ENCODE measurements around the gene LSAMP. TPM values are rescaled to one million over a fixed set of nuclear protein-coding genes. Genes with fewer than 3 reads are reported as not detected.

Gene LSAMP
- total RNA-seq, 1 experiment from 2014 or later: not detected

DNA sequence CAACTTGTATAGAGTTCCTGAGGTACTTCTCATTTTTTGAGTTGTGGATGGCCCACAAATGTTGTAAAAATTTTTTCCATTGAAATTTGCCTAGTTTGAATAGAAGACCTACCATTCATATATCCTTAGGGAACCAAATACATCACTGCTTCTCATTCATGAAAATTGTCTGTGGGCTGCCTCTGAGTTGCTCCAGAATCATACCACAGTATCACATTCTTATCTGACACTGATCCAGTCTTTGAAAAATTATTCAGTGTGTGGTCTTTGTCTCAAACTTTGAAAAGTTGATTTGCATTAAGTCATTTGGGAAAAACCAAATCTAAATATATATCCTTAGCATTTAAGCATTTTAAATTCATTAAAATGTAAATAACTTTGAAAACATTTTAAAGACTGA is 321.1 kb downstream of the LSAMP start:
- Mint-ChIP-seq H3K27me3 (ENCODE audit: insufficient read depth, unreplicated experiment) (peaks cover 12% of the 10 kb centered on the region), H3K36me3 (ENCODE audit: insufficient read depth, unreplicated experiment) (no peaks in the 10 kb centered on the region), H3K27ac (ENCODE audit: low read depth, unreplicated experiment) (no peak overlapping the region), H3K9me3 (ENCODE audit: unreplicated experiment) (no peaks in the 10 kb centered on the region), H3K4me1 (ENCODE audit: insufficient read depth, unreplicated experiment) (no peaks in the 10 kb centered on the region), H3K4me3 (ENCODE audit: unreplicated experiment) (no peak overlapping the region)
- TF ChIP-seq, protein P1, sequence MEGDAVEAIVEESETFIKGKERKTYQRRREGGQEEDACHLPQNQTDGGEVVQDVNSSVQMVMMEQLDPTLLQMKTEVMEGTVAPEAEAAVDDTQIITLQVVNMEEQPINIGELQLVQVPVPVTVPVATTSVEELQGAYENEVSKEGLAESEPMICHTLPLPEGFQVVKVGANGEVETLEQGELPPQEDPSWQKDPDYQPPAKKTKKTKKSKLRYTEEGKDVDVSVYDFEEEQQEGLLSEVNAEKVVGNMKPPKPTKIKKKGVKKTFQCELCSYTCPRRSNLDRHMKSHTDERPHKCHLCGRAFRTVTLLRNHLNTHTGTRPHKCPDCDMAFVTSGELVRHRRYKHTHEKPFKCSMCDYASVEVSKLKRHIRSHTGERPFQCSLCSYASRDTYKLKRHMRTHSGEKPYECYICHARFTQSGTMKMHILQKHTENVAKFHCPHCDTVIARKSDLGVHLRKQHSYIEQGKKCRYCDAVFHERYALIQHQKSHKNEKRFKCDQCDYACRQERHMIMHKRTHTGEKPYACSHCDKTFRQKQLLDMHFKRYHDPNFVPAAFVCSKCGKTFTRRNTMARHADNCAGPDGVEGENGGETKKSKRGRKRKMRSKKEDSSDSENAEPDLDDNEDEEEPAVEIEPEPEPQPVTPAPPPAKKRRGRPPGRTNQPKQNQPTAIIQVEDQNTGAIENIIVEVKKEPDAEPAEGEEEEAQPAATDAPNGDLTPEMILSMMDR (IDR thresholded peaks at IDR 0.05; ENCODE audit: unreplicated experiment): no peak
- ChIA-PET CTCF (no interaction called here), POLR2A (no interaction called here)
- no TSS peak for BruUV-seq (replicated peaks)
- intact Hi-C loops (cut with micrococcal nuclease): no loop called here
- DNase-seq (ENCODE audit: unreplicated experiment): no peak

DNA sequence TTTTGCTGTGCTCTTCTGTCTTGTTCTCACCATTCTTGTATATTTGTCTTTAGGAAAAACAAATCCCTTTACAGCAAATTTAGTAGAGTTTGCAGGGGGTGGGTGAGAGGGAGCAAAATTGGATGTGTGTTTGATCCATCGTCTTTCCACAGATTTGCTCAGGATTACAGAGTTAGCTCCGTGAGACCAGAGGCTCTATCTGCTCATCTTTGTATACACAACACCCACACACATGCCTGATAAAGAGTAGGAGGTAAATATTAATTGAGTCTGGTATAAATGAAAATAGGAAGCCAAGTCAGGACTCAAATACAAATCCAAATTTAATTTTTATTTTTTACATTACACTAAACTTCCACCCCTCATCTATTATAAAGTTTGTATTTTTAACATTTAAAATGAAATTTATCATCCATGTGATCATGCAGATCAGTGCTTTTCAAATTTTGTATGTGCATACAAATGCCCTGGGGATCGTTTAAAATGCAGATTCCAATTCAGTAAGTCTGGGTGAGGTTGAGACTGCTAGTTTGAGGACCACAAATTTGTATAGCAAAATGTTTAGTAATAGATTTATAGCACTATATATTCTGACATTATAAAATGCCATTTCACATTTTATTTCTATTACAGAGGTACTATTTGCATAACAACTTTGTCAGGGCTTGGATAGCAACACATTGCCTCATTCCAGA is 326.7 kb downstream of the LSAMP start:
- H3K27ac Mint-ChIP-seq (ENCODE audit: low read depth, unreplicated experiment): no peak overlapping the region
- CTCF ChIA-PET: no interaction called here
- POLR2A ChIA-PET: no interaction called here
- intact Hi-C loops (cut with micrococcal nuclease): no loop called here
- TF ChIP-seq, protein P1 (IDR thresholded peaks at IDR 0.05; ENCODE audit: unreplicated experiment): no peak
- no peaks in the 10 kb centered on the region for H3K36me3 Mint-ChIP-seq (ENCODE audit: insufficient read depth, unreplicated experiment)
- no TSS peak for BruUV-seq (replicated peaks)
- H3K4me1 Mint-ChIP-seq (ENCODE audit: insufficient read depth, unreplicated experiment): no peaks in the 10 kb centered on the region
- H3K4me3 Mint-ChIP-seq (ENCODE audit: unreplicated experiment): no peak overlapping the region
- no peaks in the 10 kb centered on the region for H3K9me3 Mint-ChIP-seq (ENCODE audit: unreplicated experiment)
- no peak for DNase-seq (ENCODE audit: unreplicated experiment)
- no peaks in the 10 kb centered on the region for H3K27me3 Mint-ChIP-seq (ENCODE audit: insufficient read depth, unreplicated experiment)

DNA sequence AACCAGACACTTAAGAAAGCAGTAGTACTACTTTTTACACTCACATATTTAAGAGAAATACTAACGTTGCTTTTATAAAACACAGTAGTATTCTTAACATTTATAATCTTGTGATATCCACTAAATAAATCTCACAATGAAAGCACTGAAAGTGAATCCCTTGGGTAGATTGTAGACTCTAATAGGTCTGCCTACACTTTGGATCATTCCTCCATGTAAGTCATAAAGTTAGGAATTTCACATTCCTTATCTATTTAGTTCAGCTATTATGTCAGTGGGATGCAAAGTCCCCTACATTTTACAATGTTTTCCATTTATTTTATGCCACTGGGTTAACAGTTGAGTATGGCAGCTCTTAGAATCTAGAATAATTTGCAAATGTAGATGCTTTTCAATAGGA is 330.7 kb downstream of the LSAMP start:
- intact Hi-C loops (cut with micrococcal nuclease): no loop called here
- Mint-ChIP-seq H3K27ac (ENCODE audit: low read depth, unreplicated experiment) (no peak overlapping the region), H3K9me3 (ENCODE audit: unreplicated experiment) (no peaks in the 10 kb centered on the region), H3K4me1 (ENCODE audit: insufficient read depth, unreplicated experiment) (peaks cover 6% of the 10 kb centered on the region), H3K36me3 (ENCODE audit: insufficient read depth, unreplicated experiment) (no peaks in the 10 kb centered on the region), H3K4me3 (ENCODE audit: unreplicated experiment) (no peak overlapping the region), H3K27me3 (ENCODE audit: insufficient read depth, unreplicated experiment) (no peaks in the 10 kb centered on the region)
- BruUV-seq (replicated peaks): no TSS peak
- no peak for DNase-seq (ENCODE audit: unreplicated experiment)
- ChIA-PET CTCF (no interaction called here), POLR2A (no interaction called here)
- TF ChIP-seq, protein P1 (IDR thresholded peaks at IDR 0.05; ENCODE audit: unreplicated experiment): no peak

DNA sequence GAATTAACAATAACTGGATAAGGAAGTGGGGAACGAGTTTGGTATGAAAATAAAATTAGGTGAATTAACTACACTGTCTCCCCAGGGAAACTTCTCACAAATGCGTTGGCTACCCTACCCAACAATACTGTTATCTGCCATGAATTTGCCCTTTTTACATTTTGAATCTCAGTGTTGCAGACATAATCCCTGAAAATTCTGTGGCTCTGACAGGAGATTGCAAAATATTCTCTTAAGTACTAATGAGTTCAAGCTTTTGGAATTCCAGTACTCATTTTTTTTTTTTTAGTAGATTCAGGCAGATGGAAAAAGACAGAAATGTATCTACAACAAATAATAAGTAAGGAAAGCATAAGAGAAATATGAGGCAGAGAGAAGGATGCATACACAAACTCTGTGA is 332.6 kb downstream of the LSAMP start:
- no peaks in the 10 kb centered on the region for H3K27me3 Mint-ChIP-seq (ENCODE audit: insufficient read depth, unreplicated experiment)
- no peak overlapping the region for H3K27ac Mint-ChIP-seq (ENCODE audit: low read depth, unreplicated experiment)
- no peaks in the 10 kb centered on the region for H3K9me3 Mint-ChIP-seq (ENCODE audit: unreplicated experiment)
- TF ChIP-seq, protein P1 (IDR thresholded peaks at IDR 0.05; ENCODE audit: unreplicated experiment): no peak
- no TSS peak for BruUV-seq (replicated peaks)
- intact Hi-C loops (cut with micrococcal nuclease): no loop called here
- peaks cover 6% of the 10 kb centered on the region for H3K4me1 Mint-ChIP-seq (ENCODE audit: insufficient read depth, unreplicated experiment)
- H3K36me3 Mint-ChIP-seq (ENCODE audit: insufficient read depth, unreplicated experiment): no peaks in the 10 kb centered on the region
- DNase-seq (ENCODE audit: unreplicated experiment): no peak
- H3K4me3 Mint-ChIP-seq (ENCODE audit: unreplicated experiment): no peak overlapping the region
- ChIA-PET POLR2A (interaction anchor here (0.7 kb wide), 1 partner anchor 294 kb away, joined by 3 read pairs; no protein-coding TSS in a partner anchor), CTCF (interaction anchor here (1.4 kb wide), 1 partner anchor 12 kb away, joined by 4 read pairs; no protein-coding TSS in a partner anchor)

All from MCF 10A (cell line).